ENCODE results near the gene PPP2R1A.

The PPP2R1A gene

DNA sequence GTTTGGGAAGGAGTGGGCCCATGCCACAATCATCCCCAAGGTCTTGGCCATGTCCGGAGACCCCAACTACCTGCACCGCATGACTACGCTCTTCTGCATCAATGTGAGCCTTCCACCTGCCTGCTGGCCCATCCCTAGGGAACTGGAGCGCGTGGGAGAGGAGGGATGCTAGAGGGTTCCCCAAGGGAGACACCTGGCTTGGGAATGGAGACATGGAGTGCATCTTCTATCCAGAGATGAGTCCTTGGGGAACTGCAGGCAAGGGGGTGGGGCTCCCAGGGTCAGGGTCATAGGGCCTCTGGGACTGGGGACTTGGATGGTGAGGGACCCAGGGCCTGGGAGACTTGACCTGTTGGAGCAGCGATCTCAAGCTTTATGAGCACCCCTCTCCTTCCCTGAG, 31.2 kb downstream of the PPP2R1A start:
- Histone ChIP-seq H3K4me2 (ENCODE audit: low read length) (no peak overlapping the region), H3K4me3 (ENCODE audit: low read depth, low read length) (no peak overlapping the region), H3K79me2 (ENCODE audit: control insufficient read depth, insufficient read depth, low read length, poor library complexity) (no peaks in the 10 kb centered on the region), H3K27me3 (ENCODE audit: insufficient read depth, low read length) (no peaks in the 10 kb centered on the region), H3K4ac (ENCODE audit: low read depth, low read length) (no peak overlapping the region), H2AK5ac (ENCODE audit: low read length) (no peak overlapping the region), H2BK120ac (ENCODE audit: insufficient read depth, low read length, poor library complexity) (no peak overlapping the region), H4K12ac (ENCODE audit: low read depth, low read length) (no peak overlapping the region), H3K23ac (ENCODE audit: low read length) (no peak overlapping the region), H2BK5ac (ENCODE audit: low read depth, low read length, poor library complexity) (no peak overlapping the region), H4K8ac (ENCODE audit: low read depth, low read length) (no peak overlapping the region), H3K9me3 (ENCODE audit: insufficient read depth, low read depth, low read length) (peaks cover 3% of the 10 kb centered on the region), H3K14ac (ENCODE audit: low read length) (no peak overlapping the region), H2BK12ac (ENCODE audit: low read length) (no peak overlapping the region), H3K18ac (ENCODE audit: low read length) (no peak overlapping the region), H3K79me1 (ENCODE audit: low read length) (no peaks in the 10 kb centered on the region), H3K4me1 (ENCODE audit: control insufficient read depth in 1 of 2, insufficient read depth in 2 of 2, low read length in 2 of 2) (no peaks in the 10 kb centered on the region), H2AFZ (ENCODE audit: insufficient read depth, low read length, poor library complexity) (no peak overlapping the region), H4K91ac (ENCODE audit: low read depth, low read length) (no peak overlapping the region), H3K36me3 (ENCODE audit: control insufficient read depth in 1 of 2, insufficient read depth in 2 of 2, low read length in 2 of 2) (peaks cover 65 to 80% of the 10 kb centered on the region in 2 experiments), H3K9ac (ENCODE audit: low read length) (no peak overlapping the region), H3K27ac (ENCODE audit: low read depth, low read length) (no peak overlapping the region)
- DNase-seq = no peak
- no CpG with 5 or more reads among the region's 6 CpGs for WGBS (ENCODE audit: extremely low coverage, insufficient coverage, insufficient read length)

DNA sequence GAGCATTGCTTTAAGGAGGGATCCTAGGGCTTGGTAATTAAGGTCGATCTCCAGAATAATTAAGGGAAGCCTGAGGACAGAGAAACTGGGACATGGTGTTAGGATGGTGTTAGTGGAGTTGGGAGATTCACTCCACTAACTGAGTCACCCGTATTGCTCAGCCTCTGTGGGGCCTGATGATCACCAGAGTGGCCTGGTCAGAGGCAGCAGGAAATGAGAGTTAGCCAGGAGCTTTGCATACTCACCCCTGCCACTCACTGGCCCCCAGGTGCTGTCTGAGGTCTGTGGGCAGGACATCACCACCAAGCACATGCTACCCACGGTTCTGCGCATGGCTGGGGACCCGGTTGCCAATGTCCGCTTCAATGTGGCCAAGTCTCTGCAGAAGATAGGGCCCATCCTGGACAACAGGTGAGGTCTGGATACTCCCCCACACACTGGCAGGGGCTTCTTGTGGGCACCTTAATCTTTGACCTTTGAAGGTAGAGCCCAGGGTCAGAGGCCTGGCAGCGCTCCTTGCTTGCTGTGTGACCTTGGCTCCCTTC, 32.1 kb downstream of the PPP2R1A start:
- Histone ChIP-seq H3K9me3 (ENCODE audit: insufficient read depth, low read depth, low read length) (peaks cover 4% of the 10 kb centered on the region), H2AFZ (ENCODE audit: insufficient read depth, low read length, poor library complexity) (no peak overlapping the region), H3K4me1 (ENCODE audit: control insufficient read depth in 1 of 2, insufficient read depth in 2 of 2, low read length in 2 of 2) (no peaks in the 10 kb centered on the region), H3K4me3 (ENCODE audit: low read depth, low read length) (no peak overlapping the region), H3K4ac (ENCODE audit: low read depth, low read length) (no peak overlapping the region), H2BK120ac (ENCODE audit: insufficient read depth, low read length, poor library complexity) (no peak overlapping the region), H3K4me2 (ENCODE audit: low read length) (no peak overlapping the region), H3K14ac (ENCODE audit: low read length) (no peak overlapping the region), H2AK5ac (ENCODE audit: low read length) (no peak overlapping the region), H4K91ac (ENCODE audit: low read depth, low read length) (no peak overlapping the region), H2BK5ac (ENCODE audit: low read depth, low read length, poor library complexity) (no peak overlapping the region), H3K23ac (ENCODE audit: low read length) (no peak overlapping the region), H3K79me1 (ENCODE audit: low read length) (no peaks in the 10 kb centered on the region), H3K79me2 (ENCODE audit: control insufficient read depth, insufficient read depth, low read length, poor library complexity) (no peaks in the 10 kb centered on the region), H4K12ac (ENCODE audit: low read depth, low read length) (peak overlapping the region; percentile 46), H3K18ac (ENCODE audit: low read length) (no peak overlapping the region), H3K27me3 (ENCODE audit: insufficient read depth, low read length) (no peaks in the 10 kb centered on the region), H3K9ac (ENCODE audit: low read length) (no peak overlapping the region), H2BK12ac (ENCODE audit: low read length) (no peak overlapping the region), H3K36me3 (ENCODE audit: control insufficient read depth in 1 of 2, insufficient read depth in 2 of 2, low read length in 2 of 2) (peaks cover 61 to 80% of the 10 kb centered on the region in 2 experiments), H3K27ac (ENCODE audit: low read depth, low read length) (no peak overlapping the region), H4K8ac (ENCODE audit: low read depth, low read length) (no peak overlapping the region)
- DNase-seq = no peak
- no CpG with 5 or more reads among the region's 7 CpGs for WGBS (ENCODE audit: extremely low coverage, insufficient coverage, insufficient read length)

DNA sequence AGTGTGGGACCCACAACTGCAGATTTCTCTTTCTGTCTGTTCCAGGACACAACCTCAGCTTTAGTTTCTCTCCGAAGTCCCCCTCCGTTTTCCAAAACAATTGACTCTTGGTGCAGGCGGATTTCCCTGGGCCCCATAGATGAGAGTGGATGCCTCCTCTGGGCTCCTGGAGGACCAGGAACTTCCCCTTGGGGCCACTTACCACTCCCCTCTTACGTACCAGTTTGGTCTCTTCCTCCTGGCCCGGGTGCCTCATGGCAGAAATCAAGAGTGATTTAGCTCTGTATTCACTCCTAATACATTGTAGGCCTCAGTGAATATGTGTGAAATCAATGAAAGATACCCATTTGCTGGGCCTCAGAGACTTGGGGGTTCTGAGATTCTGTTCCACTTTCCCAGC, 34.4 kb downstream of the PPP2R1A start:
- no peak overlapping the region for H3K18ac ChIP-seq (ENCODE audit: low read length)
- WGBS (ENCODE audit: extremely low coverage, insufficient coverage, insufficient read length) = no CpG with 5 or more reads among the region's 5 CpGs
- no peak overlapping the region for H2BK12ac ChIP-seq (ENCODE audit: low read length)
- H4K8ac ChIP-seq (ENCODE audit: low read depth, low read length) = no peak overlapping the region
- no peaks in the 10 kb centered on the region for H3K4me1 ChIP-seq (ENCODE audit: control insufficient read depth in 1 of 2, insufficient read depth in 2 of 2, low read length in 2 of 2)
- peaks cover 4% of the 10 kb centered on the region for H3K9me3 ChIP-seq (ENCODE audit: insufficient read depth, low read depth, low read length)
- no peak overlapping the region for H2AK5ac ChIP-seq (ENCODE audit: low read length)
- H3K4me2 ChIP-seq (ENCODE audit: low read length) = no peak overlapping the region
- no peak overlapping the region for H4K12ac ChIP-seq (ENCODE audit: low read depth, low read length)
- H3K79me2 ChIP-seq (ENCODE audit: control insufficient read depth, insufficient read depth, low read length, poor library complexity) = no peaks in the 10 kb centered on the region
- no peak overlapping the region for H3K4ac ChIP-seq (ENCODE audit: low read depth, low read length)
- no peak for DNase-seq
- H3K23ac ChIP-seq (ENCODE audit: low read length) = no peak overlapping the region
- H3K27ac ChIP-seq (ENCODE audit: low read depth, low read length) = no peak overlapping the region
- no peak overlapping the region for H3K14ac ChIP-seq (ENCODE audit: low read length)
- H3K36me3 ChIP-seq (ENCODE audit: control insufficient read depth in 1 of 2, insufficient read depth in 2 of 2, low read length in 2 of 2) = peaks cover 59 to 83% of the 10 kb centered on the region in 2 experiments
- H2AFZ ChIP-seq (ENCODE audit: insufficient read depth, low read length, poor library complexity) = no peak overlapping the region
- H3K27me3 ChIP-seq (ENCODE audit: insufficient read depth, low read length) = no peaks in the 10 kb centered on the region
- no peak overlapping the region for H2BK120ac ChIP-seq (ENCODE audit: insufficient read depth, low read length, poor library complexity)
- no peak overlapping the region for H4K91ac ChIP-seq (ENCODE audit: low read depth, low read length)
- H3K9ac ChIP-seq (ENCODE audit: low read length) = no peak overlapping the region
- H2BK5ac ChIP-seq (ENCODE audit: low read depth, low read length, poor library complexity) = no peak overlapping the region
- H3K4me3 ChIP-seq (ENCODE audit: low read depth, low read length) = no peak overlapping the region
- H3K79me1 ChIP-seq (ENCODE audit: low read length) = no peaks in the 10 kb centered on the region

DNA sequence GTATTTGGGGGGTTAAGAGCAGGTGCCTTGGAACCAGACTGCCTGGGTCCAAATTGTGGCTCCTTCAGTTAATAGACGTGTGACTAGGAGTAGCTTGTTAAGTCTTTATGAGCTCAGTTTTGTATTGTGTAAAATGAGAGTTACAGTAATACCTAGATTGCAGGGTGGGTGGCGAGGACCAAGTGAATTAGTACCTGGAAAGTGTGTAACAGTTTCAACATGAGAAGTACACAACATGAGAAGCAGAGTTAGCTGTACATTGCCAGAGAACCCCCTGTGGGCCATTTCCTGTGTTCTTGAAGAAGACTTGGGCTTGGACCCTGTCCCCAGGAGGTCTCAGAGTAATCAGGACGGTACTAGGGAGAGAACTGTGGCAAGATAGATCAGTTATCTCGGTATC, 36.8 kb downstream of the PPP2R1A start:
- H3K4me2 ChIP-seq (ENCODE audit: low read length) = no peak overlapping the region
- H3K4ac ChIP-seq (ENCODE audit: low read depth, low read length) = no peak overlapping the region
- H3K14ac ChIP-seq (ENCODE audit: low read length) = no peak overlapping the region
- peaks cover 4% of the 10 kb centered on the region for H3K9me3 ChIP-seq (ENCODE audit: insufficient read depth, low read depth, low read length)
- peaks cover 42 to 62% of the 10 kb centered on the region in 2 experiments for H3K36me3 ChIP-seq (ENCODE audit: control insufficient read depth in 1 of 2, insufficient read depth in 2 of 2, low read length in 2 of 2)
- no peak overlapping the region for H4K12ac ChIP-seq (ENCODE audit: low read depth, low read length)
- no peak overlapping the region for H2AFZ ChIP-seq (ENCODE audit: insufficient read depth, low read length, poor library complexity)
- H2BK12ac ChIP-seq (ENCODE audit: low read length) = no peak overlapping the region
- H3K79me2 ChIP-seq (ENCODE audit: control insufficient read depth, insufficient read depth, low read length, poor library complexity) = no peaks in the 10 kb centered on the region
- H3K18ac ChIP-seq (ENCODE audit: low read length) = no peak overlapping the region
- no peaks in the 10 kb centered on the region for H3K27me3 ChIP-seq (ENCODE audit: insufficient read depth, low read length)
- no CpG with 5 or more reads among the region's 4 CpGs for WGBS (ENCODE audit: extremely low coverage, insufficient coverage, insufficient read length)
- no peak overlapping the region for H3K23ac ChIP-seq (ENCODE audit: low read length)
- no peak overlapping the region for H4K91ac ChIP-seq (ENCODE audit: low read depth, low read length)
- no peak overlapping the region for H2BK120ac ChIP-seq (ENCODE audit: insufficient read depth, low read length, poor library complexity)
- H3K79me1 ChIP-seq (ENCODE audit: low read length) = peaks cover 1% of the 10 kb centered on the region
- H3K27ac ChIP-seq (ENCODE audit: low read depth, low read length) = no peak overlapping the region
- no peak overlapping the region for H3K9ac ChIP-seq (ENCODE audit: low read length)
- no peak overlapping the region for H2AK5ac ChIP-seq (ENCODE audit: low read length)
- no peak for DNase-seq
- no peak overlapping the region for H4K8ac ChIP-seq (ENCODE audit: low read depth, low read length)
- H3K4me3 ChIP-seq (ENCODE audit: low read depth, low read length) = no peak overlapping the region
- H2BK5ac ChIP-seq (ENCODE audit: low read depth, low read length, poor library complexity) = no peak overlapping the region
- peaks cover 3 to 5% of the 10 kb centered on the region in 2 experiments for H3K4me1 ChIP-seq (ENCODE audit: control insufficient read depth in 1 of 2, insufficient read depth in 2 of 2, low read length in 2 of 2)

All from trophoblast cell (in vitro differentiated cells and primary cell).